Keratinocyte (primary cell): ENCODE data around the gene TCP11L1. TPM values are rescaled to one million over a fixed set of nuclear protein-coding genes. Genes with fewer than 3 reads are reported as not detected.
A peak's percentile ranks its signal among the peaks of the same experiment; 100 is the strongest.

Experiments used
- DNase-seq: peaks from one replicate; pipeline ENCODE4 v3.0.0-alpha.2; 2011; ENCODE audit warnings: low read depth, missing footprints, low spot score
- FAIRE-seq: peaks from 2 replicates; lab custom pipeline; 2011; peaks lifted over from hg19 to GRCh38; lab: Jason Lieb, UNC
- H2AFZ ChIP-seq: 2 replicates; pipeline ENCODE4 v1.6.0; 2012; ENCODE audit warnings: low read length, control low read depth, inconsistent platforms; ENCODE audit not compliant: control insufficient read depth
- H3K27ac ChIP-seq: 2 replicates; pipeline ENCODE4 v1.5.1; 2011; ENCODE audit warnings: low read length; ENCODE audit not compliant: control insufficient read depth, insufficient read depth
- H3K27me3 ChIP-seq: 3 replicates; pipeline ENCODE4 v1.6.0; 2011; ENCODE audit warnings: low read length; ENCODE audit not compliant: control insufficient read depth, insufficient read depth; ENCODE audit errors: extremely low read depth
- H3K36me3 ChIP-seq, 2 experiments: 2 replicates in 1 of 2; 3 replicates in 1 of 2; pipeline ENCODE4 v1.5.1; 2011; ENCODE audit warnings: low read length in 2 of 2, mild to moderate bottlenecking in 1 of 2; ENCODE audit not compliant: control insufficient read depth in 2 of 2, insufficient read depth in 2 of 2; ENCODE audit errors: extremely low read depth in 1 of 2
- H3K4me1 ChIP-seq: 3 replicates; pipeline ENCODE4 v1.5.1; 2011; ENCODE audit warnings: low read length; ENCODE audit not compliant: control insufficient read depth, insufficient read depth; ENCODE audit errors: extremely low read depth
- H3K4me2 ChIP-seq: 3 replicates; pipeline ENCODE4 v1.6.0; 2011; ENCODE audit warnings: low read depth, low read length; ENCODE audit not compliant: control insufficient read depth, insufficient read depth; ENCODE audit errors: extremely low read depth
- H3K4me3 ChIP-seq, 3 experiments: fragments of 200-600 bp in 1 of 3; sonication (generic) in 1 of 3; 2 replicates in 2 of 3; 3 replicates in 1 of 3; pipeline ENCODE4 v1.5.1; 2011 to 2016; ENCODE audit warnings: low read length in 3 of 3, mild to moderate bottlenecking in 3 of 3, control low read depth in 2 of 3, inconsistent platforms in 1 of 3, low read depth in 1 of 3, mixed read lengths in 1 of 3, mixed run types in 1 of 3, moderate library complexity in 1 of 3; ENCODE audit not compliant: control insufficient read depth in 2 of 3, insufficient read depth in 2 of 3; ENCODE audit errors: extremely low read depth in 1 of 3
- H3K79me2 ChIP-seq: 2 replicates; pipeline ENCODE4 v1.6.0; 2012; ENCODE audit warnings: low read length; ENCODE audit not compliant: control insufficient read depth, insufficient read depth
- H3K9ac ChIP-seq: 3 replicates; pipeline ENCODE4 v1.6.0; 2011; ENCODE audit warnings: low read length; ENCODE audit not compliant: control insufficient read depth, insufficient read depth; ENCODE audit errors: extremely low read depth
- H3K9me1 ChIP-seq: 3 replicates; pipeline ENCODE4 v1.6.0; 2011; ENCODE audit warnings: low read length; ENCODE audit not compliant: control insufficient read depth, insufficient read depth; ENCODE audit errors: extremely low read depth
- H3K9me3 ChIP-seq: 2 replicates; pipeline ENCODE4 v1.5.1; 2012; ENCODE audit warnings: low read depth, low read length; ENCODE audit not compliant: control insufficient read depth
- H4K20me1 ChIP-seq: 3 replicates; pipeline ENCODE4 v1.6.0; 2011; ENCODE audit warnings: low read length; ENCODE audit not compliant: control insufficient read depth, insufficient read depth; ENCODE audit errors: extremely low read depth
- EZH2 ChIP-seq: IDR thresholded peaks from one replicate; pipeline ENCODE4 v1.6.1; 2012; ENCODE audit warnings: inconsistent platforms, mild to moderate bottlenecking, low read length, moderate library complexity
- dilution Hi-C: fragments of 300-500 bp; cut with MboI; formaldehyde crosslinking; loops from one replicate; pipeline ENCODE4 v1.7.0; 2020; ENCODE audit warnings: low sequenced_read_pairs; ENCODE audit not compliant: extremely low pct_ligation_motif_present
- polyA plus RNA-seq, 5 experiments: library from polyadenylated mRNA; depleted of rRNA in 3 of 5; stranded (reverse) in 3 of 5; stranded (forward) in 1 of 5; unstranded in 1 of 5; fragments of >200 nt; gene quantifications; 1 replicate in 1 of 5; 2 replicates in 3 of 5; 3 replicates in 1 of 5; pipeline versions ENCODE4 v1.2.1 to v1.2.3, GENCODE V29; 2011 to 2012; ENCODE audit warnings: missing spikeins in 2 of 5, low read depth in 1 of 5, low replicate concordance in 1 of 5
- TF ChIP-seq, protein P1 (sequence below), 3 experiments: IDR thresholded peaks in 1 of 3; conservative IDR thresholded peaks in 1 of 3; optimal IDR thresholded peaks in 1 of 3; 2 replicates in 2 of 3; 3 replicates in 1 of 3; pipeline versions ENCODE3 to v1.5.1; 2011; ENCODE audit warnings: low read length in 3 of 3, mild to moderate bottlenecking in 3 of 3, moderate library complexity in 2 of 3, control low read depth in 1 of 3, inconsistent platforms in 1 of 3; ENCODE audit not compliant: insufficient read depth in 2 of 3; ENCODE audit errors: extremely low read depth in 1 of 3

The TCP11L1 gene
- polyA plus RNA-seq, 1 donor (not counting 4 experiments of a cell fraction or from before 2014, with no cell fraction given) = 22.8 TPM

DNA sequence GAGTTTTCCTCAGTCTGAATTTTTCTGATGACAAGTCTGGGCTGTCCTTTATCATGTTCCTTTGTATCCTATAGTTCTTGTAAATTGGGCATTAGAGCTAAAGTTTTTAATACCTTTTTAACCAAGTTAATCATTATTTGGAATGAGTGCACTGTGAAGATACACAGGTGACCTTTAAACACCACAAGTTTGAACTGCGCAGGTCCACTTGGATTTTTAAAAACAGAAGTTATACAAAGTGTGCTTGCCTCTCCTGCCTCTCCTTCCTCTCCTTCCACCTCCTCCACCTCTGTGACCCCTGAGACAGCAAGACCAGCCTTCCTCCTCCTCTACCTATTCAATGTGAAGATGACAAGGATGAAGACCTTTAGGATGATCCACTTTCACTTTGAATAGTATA lies 4.4 kb upstream of the TCP11L1 start:
- Histone ChIP-seq H3K79me2 (peaks cover 1% of the 10 kb centered on the region), H3K9ac (no peak overlapping the region), H3K4me1 (no peaks in the 10 kb centered on the region), H3K9me3 (no peaks in the 10 kb centered on the region), H2AFZ (no peak overlapping the region), H3K36me3 (peaks cover 0 to 11% of the 10 kb centered on the region in 2 experiments), H3K27ac (no peak overlapping the region), H3K4me2 (no peak overlapping the region), H3K4me3 (no peak overlapping the region), H3K9me1 (no peaks in the 10 kb centered on the region), H3K27me3 (no peaks in the 10 kb centered on the region), H4K20me1 (no peaks in the 10 kb centered on the region)
- TF ChIP-seq, protein P1, sequence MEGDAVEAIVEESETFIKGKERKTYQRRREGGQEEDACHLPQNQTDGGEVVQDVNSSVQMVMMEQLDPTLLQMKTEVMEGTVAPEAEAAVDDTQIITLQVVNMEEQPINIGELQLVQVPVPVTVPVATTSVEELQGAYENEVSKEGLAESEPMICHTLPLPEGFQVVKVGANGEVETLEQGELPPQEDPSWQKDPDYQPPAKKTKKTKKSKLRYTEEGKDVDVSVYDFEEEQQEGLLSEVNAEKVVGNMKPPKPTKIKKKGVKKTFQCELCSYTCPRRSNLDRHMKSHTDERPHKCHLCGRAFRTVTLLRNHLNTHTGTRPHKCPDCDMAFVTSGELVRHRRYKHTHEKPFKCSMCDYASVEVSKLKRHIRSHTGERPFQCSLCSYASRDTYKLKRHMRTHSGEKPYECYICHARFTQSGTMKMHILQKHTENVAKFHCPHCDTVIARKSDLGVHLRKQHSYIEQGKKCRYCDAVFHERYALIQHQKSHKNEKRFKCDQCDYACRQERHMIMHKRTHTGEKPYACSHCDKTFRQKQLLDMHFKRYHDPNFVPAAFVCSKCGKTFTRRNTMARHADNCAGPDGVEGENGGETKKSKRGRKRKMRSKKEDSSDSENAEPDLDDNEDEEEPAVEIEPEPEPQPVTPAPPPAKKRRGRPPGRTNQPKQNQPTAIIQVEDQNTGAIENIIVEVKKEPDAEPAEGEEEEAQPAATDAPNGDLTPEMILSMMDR (optimal IDR thresholded peaks at IDR 0.05 in 1 of 3, IDR thresholded peaks at IDR 0.05 in 1 of 3, conservative IDR thresholded peaks at IDR 0.05 in 1 of 3; ENCODE audit: extremely low read depth in 1 of 3, insufficient read depth in 2 of 3, low read length in 3 of 3) = no peak
- TF ChIP-seq EZH2 = no peak
- DNase-seq = no peak
- dilution Hi-C loops = no loop called here
- FAIRE-seq = no peak

DNA sequence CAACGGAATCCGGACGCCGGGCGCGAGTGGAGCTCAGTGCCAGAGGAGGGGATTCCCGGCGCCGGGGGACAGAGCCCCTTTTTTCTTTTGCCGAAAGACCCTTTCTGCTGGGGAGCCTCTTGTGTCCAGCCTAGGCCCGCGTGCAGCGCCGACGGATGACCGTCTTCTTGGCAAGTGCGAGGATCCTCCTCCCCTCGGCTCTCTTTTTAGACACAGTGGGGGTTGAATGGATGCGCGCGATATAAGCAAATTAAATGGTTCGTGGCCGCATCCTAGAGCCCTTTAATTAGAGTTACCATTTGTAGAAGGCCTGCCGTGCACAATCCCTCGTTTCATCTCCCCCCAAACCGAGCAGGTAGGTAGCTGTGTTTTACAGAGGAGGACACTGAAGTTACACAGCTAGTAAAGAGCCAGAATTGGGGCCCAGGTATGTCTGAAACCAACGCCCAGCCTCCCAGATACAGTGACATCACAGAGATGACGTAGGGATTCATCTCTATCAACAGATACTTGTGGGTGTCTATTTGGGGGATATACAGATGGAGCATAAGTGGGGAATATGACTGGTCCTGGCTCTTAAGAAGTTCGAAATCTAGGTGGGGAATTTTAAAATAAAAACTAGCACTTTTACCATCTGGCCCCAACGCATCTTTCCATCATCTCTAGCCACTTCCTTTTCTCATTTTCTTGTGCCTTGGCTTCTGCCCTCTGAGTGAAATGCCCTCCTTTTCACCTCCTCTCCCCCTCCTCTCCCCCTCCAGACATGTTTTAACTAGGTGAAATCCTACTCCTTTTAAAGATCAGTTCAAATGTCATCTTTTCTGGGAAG lies 875 bp downstream of the TCP11L1 start:
- H3K9me3 ChIP-seq = peaks cover under 1% of the 10 kb centered on the region
- H3K36me3 ChIP-seq = peaks cover 0 to 2% of the 10 kb centered on the region in 2 experiments
- dilution Hi-C loops = no loop called here
- H3K4me1 ChIP-seq = peaks cover 37% of the 10 kb centered on the region
- H4K20me1 ChIP-seq = no peaks in the 10 kb centered on the region
- peak overlapping the region; percentile 94 for H2AFZ ChIP-seq
- no peak for DNase-seq
- peak overlapping the region; percentile 49 to 91 (median 84) for H3K4me3 ChIP-seq
- peaks cover 21% of the 10 kb centered on the region for H3K79me2 ChIP-seq
- H3K27ac ChIP-seq = peak overlapping the region; percentile 97
- no peak for FAIRE-seq
- H3K27me3 ChIP-seq = no peaks in the 10 kb centered on the region
- peak overlapping the region; percentile 87 for H3K4me2 ChIP-seq
- no peaks in the 10 kb centered on the region for H3K9me1 ChIP-seq
- H3K9ac ChIP-seq = peak overlapping the region; percentile 98
- TF ChIP-seq, protein P1 (optimal IDR thresholded peaks at IDR 0.05 in 1 of 3, IDR thresholded peaks at IDR 0.05 in 1 of 3, conservative IDR thresholded peaks at IDR 0.05 in 1 of 3; ENCODE audit: extremely low read depth in 1 of 3, insufficient read depth in 2 of 3, low read length in 3 of 3) = no peak
- TF ChIP-seq EZH2 = no peak
